Upper lobe of left lung (tissue), 6 donors: ENCODE measurements around the gene ATP6V1B1. TPM values are rescaled to one million over a fixed set of nuclear protein-coding genes. Genes with fewer than 3 reads are reported as not detected.

Source experiments
- ATAC-seq, 2 donors: fragments of 200-7000 bp; cut with Tn5 transposase; one replicate each; pipeline ENCODE4 v1.9.1; 2022; ENCODE audit warnings: mild to moderate bottlenecking in 2 of 2, moderate library complexity in 2 of 2; ENCODE audit not compliant: low FRiP score in 2 of 2
- DNase-seq, 2 donors: peaks; one replicate each; pipeline ENCODE4 v3.0.0-alpha.2; 2019 to 2020
- H3K27ac ChIP-seq, 4 donors: fragments of 200-600 bp; sonication (generic); one replicate each; pipeline ENCODE4 v1.5.1; 2016 to 2019
- H3K27me3 ChIP-seq, 4 donors: fragments of 200-600 bp; sonication (generic); one replicate each; pipeline ENCODE4 v1.5.1; 2017 to 2019
- H3K36me3 ChIP-seq, 4 donors: fragments of 200-600 bp; sonication (generic); one replicate each; pipeline ENCODE4 v1.5.1; 2016 to 2019
- H3K4me1 ChIP-seq, 4 donors: fragments of 200-600 bp; sonication (generic); one replicate each; pipeline ENCODE4 v1.5.1; 2018 to 2019
- H3K4me3 ChIP-seq, 4 donors: fragments of 200-600 bp; sonication (generic); one replicate each; pipeline ENCODE4 v1.5.1; 2017 to 2019; ENCODE audit warnings: mild to moderate bottlenecking in 2 of 4, moderate library complexity in 1 of 4
- H3K9me3 ChIP-seq, 4 donors: fragments of 200-600 bp; sonication (generic); one replicate each; pipeline ENCODE4 v1.5.1; 2018 to 2019
- CTCF ChIP-seq, 6 experiments: fragments of 450-650 bp in 4 of 6; fragments of 200-600 bp in 2 of 6; sonication (generic) in 2 of 6; IDR thresholded peaks; one replicate each; pipeline ENCODE4 v1.5.1; 2016 to 2019; ENCODE audit warnings: antibody characterized with exemption in 6 of 6
- EP300 ChIP-seq, 4 donors: sonication (generic); formaldehyde crosslinking; IDR thresholded peaks; one replicate each; pipeline ENCODE4 v1.5.1; 2017; ENCODE audit warnings: antibody characterized with exemption in 4 of 4, control low read depth in 2 of 4
- POLR2A ChIP-seq, 4 donors: fragments of 450-650 bp; IDR thresholded peaks; one replicate each; pipeline ENCODE4 v1.5.1; 2016 to 2017; ENCODE audit warnings: antibody characterized with exemption in 4 of 4, mild to moderate bottlenecking in 2 of 4
- POLR2AphosphoS5 ChIP-seq, 2 donors: sonication (generic); formaldehyde crosslinking; IDR thresholded peaks; one replicate each; pipeline ENCODE4 v1.5.1; 2017; ENCODE audit warnings: antibody characterized with exemption in 2 of 2
- WGBS, 2 donors: methylation state at CpG; one replicate each; pipeline ENCODE4 v1.1.5; 2017 to 2018; 5-methylcytosine and 5-hydroxymethylcytosine counted together
- total RNA-seq, 6 donors: library from RNA; depleted of rRNA in 4 of 6; stranded (reverse); fragments of >200 nt in 4 of 6; gene quantifications; one replicate each; pipeline versions ENCODE4 v1.1.0 to v1.2.1, GENCODE V29; 2016 to 2021
- donor health status: DM: no; HTN: no; CAD: no; lungs with moderate emphysema.
- donor health status: DM: no; HTN: yes; CAD: no; lungs with severe emphysema.

ATP6V1B1 gene
- total RNA-seq, 6 donors from 2014 or later, result 1.6 to 23.0 (median 3.2) TPM; not detected in 1

GRCh38 chr2:70949086-70949485 lies 13.4 kb downstream of the ATP6V1B1 start:
- no peak for DNase-seq
- Histone ChIP-seq H3K27me3 (no peaks in the 10 kb centered on the region), H3K4me1 (peaks cover 0 to 11% (median 5%) of the 10 kb centered on the region in 4 donors), H3K36me3 (no peaks in the 10 kb centered on the region), H3K27ac (no peak overlapping the region), H3K9me3 (no peaks in the 10 kb centered on the region), H3K4me3 (no peak overlapping the region)
- TF ChIP-seq EP300 (IDR thresholded peaks at IDR 0.05) (no peak), POLR2AphosphoS5 (IDR thresholded peaks at IDR 0.05) (no peak), CTCF (IDR thresholded peaks at IDR 0.05) (no peak), POLR2A (IDR thresholded peaks at IDR 0.05) (no peak)
- no peak for ATAC-seq
- 70 to 79% methylated on average over 11 of the region's 11 CpGs for WGBS, 2 donors

- WGBS, 2 donors, result 81 to 89% methylated on average over 4 to 7 of the region's 7 CpGs
- H3K36me3 ChIP-seq, result no peaks in the 10 kb centered on the region
These were observed 19.2 kb downstream of the ATP6V1B1 start for GRCh38 chr2:70954886-70955285.

GRCh38 chr2:70956141-70956540 lies 20.4 kb downstream of the ATP6V1B1 start:
- whole genome bisulfite sequencing, 2 donors, result 84 to 85% methylated on average over 2 of the region's 2 CpGs
- Histone ChIP-seq H3K36me3 (no peaks in the 10 kb centered on the region), H3K27ac (no peak overlapping the region), H3K27me3 (peaks cover 0 to 3% (median 0%) of the 10 kb centered on the region in 4 donors), H3K4me3 (no peak overlapping the region), H3K9me3 (no peaks in the 10 kb centered on the region), H3K4me1 (peaks cover 0 to 5% (median 2%) of the 10 kb centered on the region in 4 donors)
- no peak for ATAC-seq
- DNase-seq, result no peak
- no peak for TF ChIP-seq POLR2A (IDR thresholded peaks at IDR 0.05)
- no peak for TF ChIP-seq CTCF (IDR thresholded peaks at IDR 0.05)
- no peak for TF ChIP-seq POLR2AphosphoS5 (IDR thresholded peaks at IDR 0.05)
- no peak for TF ChIP-seq EP300 (IDR thresholded peaks at IDR 0.05)

More at GRCh38 chr2:70954886-70955285, 19.2 kb downstream of the ATP6V1B1 start:
- TF ChIP-seq POLR2AphosphoS5 (IDR thresholded peaks at IDR 0.05) (no peak), EP300 (IDR thresholded peaks at IDR 0.05) (no peak), POLR2A (IDR thresholded peaks at IDR 0.05) (no peak), CTCF (IDR thresholded peaks at IDR 0.05) (no peak)
- H3K4me1 ChIP-seq, result peaks cover 0 to 5% (median 2%) of the 10 kb centered on the region in 4 donors
- H3K27ac ChIP-seq, result no peak overlapping the region
- peaks cover 0 to 3% (median 0%) of the 10 kb centered on the region in 4 donors for H3K27me3 ChIP-seq
- no peak overlapping the region for H3K4me3 ChIP-seq
- H3K9me3 ChIP-seq, result no peaks in the 10 kb centered on the region
- ATAC-seq (no peak), DNase-seq (no peak)

- H3K27ac ChIP-seq, result no peak overlapping the region
- no peak for TF ChIP-seq CTCF (IDR thresholded peaks at IDR 0.05)
- TF ChIP-seq POLR2AphosphoS5 (IDR thresholded peaks at IDR 0.05), result no peak
- TF ChIP-seq EP300 (IDR thresholded peaks at IDR 0.05), result no peak
- no peak for TF ChIP-seq POLR2A (IDR thresholded peaks at IDR 0.05)
- H3K9me3 ChIP-seq, result no peaks in the 10 kb centered on the region
- no peaks in the 10 kb centered on the region for H3K36me3 ChIP-seq
- ATAC-seq, result no peak
- DNase-seq, result peak in 1 of 2 donors; percentile 40
- H3K27me3 ChIP-seq, result peaks cover 0 to 3% (median 0%) of the 10 kb centered on the region in 4 donors
- no peak overlapping the region for H3K4me3 ChIP-seq
- WGBS, 2 donors, result 72 to 94% methylated on average over 6 of the region's 6 CpGs
- H3K4me1 ChIP-seq, result peaks cover 0 to 5% (median 2%) of the 10 kb centered on the region in 4 donors
These were observed 22.1 kb downstream of the ATP6V1B1 start for GRCh38 chr2:70957798-70958197.

- peaks cover 0 to 3% (median 0%) of the 10 kb centered on the region in 4 donors for H3K27me3 ChIP-seq
- peak in 1 of 2 donors; percentile 3 for ATAC-seq
- DNase-seq, result no peak
- H3K27ac ChIP-seq, result no peak overlapping the region
- WGBS, 2 donors, result 83 to 95% methylated on average over 4 to 6 of the region's 6 CpGs
- H3K4me3 ChIP-seq, result no peak overlapping the region
- no peaks in the 10 kb centered on the region for H3K9me3 ChIP-seq
- H3K4me1 ChIP-seq, result peaks cover 0 to 5% (median 2%) of the 10 kb centered on the region in 4 donors
- TF ChIP-seq POLR2A (IDR thresholded peaks at IDR 0.05), result no peak
- no peak for TF ChIP-seq CTCF (IDR thresholded peaks at IDR 0.05)
- no peak for TF ChIP-seq EP300 (IDR thresholded peaks at IDR 0.05)
- TF ChIP-seq POLR2AphosphoS5 (IDR thresholded peaks at IDR 0.05), result no peak
- H3K36me3 ChIP-seq, result no peaks in the 10 kb centered on the region
These were observed 23.1 kb downstream of the ATP6V1B1 start for GRCh38 chr2:70958759-70959158.
